Measurements from ENCODE around the gene KIRREL3. TPM values are rescaled to one million over a fixed set of nuclear protein-coding genes. Genes with fewer than 3 reads are reported as not detected.

The KIRREL3 gene
- polyA plus RNA-seq, 1 donor (not counting 4 experiments of a cell fraction or from before 2014, with no cell fraction given) = 0.04 TPM

- H3K79me2 ChIP-seq (ENCODE audit: control insufficient read depth, insufficient read depth, low read length) = no peaks in the 10 kb centered on the region
- no peak for FAIRE-seq
- TF ChIP-seq EZH2 (IDR thresholded peaks at IDR 0.05; ENCODE audit: low read length) = no peak
- H3K27ac ChIP-seq (ENCODE audit: control insufficient read depth, insufficient read depth, low read length) = no peak overlapping the region
- no peak for DNase-seq (ENCODE audit: low read depth, low spot score)
- H4K20me1 ChIP-seq (ENCODE audit: control insufficient read depth, extremely low read depth, insufficient read depth, low read length) = no peaks in the 10 kb centered on the region
- H3K9ac ChIP-seq (ENCODE audit: control insufficient read depth, extremely low read depth, insufficient read depth, low read length) = no peak overlapping the region
- no peaks in the 10 kb centered on the region for H3K36me3 ChIP-seq (ENCODE audit: control insufficient read depth in 2 of 2, extremely low read depth in 1 of 2, insufficient read depth in 2 of 2, low read length in 2 of 2)
- H3K9me1 ChIP-seq (ENCODE audit: control insufficient read depth, extremely low read depth, insufficient read depth, low read length) = no peaks in the 10 kb centered on the region
- H3K4me3 ChIP-seq (ENCODE audit: control insufficient read depth in 2 of 3, extremely low read depth in 1 of 3, insufficient read depth in 2 of 3, low read depth in 1 of 3, low read length in 3 of 3) = no peak overlapping the region
- H3K9me3 ChIP-seq (ENCODE audit: control insufficient read depth, low read depth, low read length) = no peaks in the 10 kb centered on the region
- no peaks in the 10 kb centered on the region for H3K27me3 ChIP-seq (ENCODE audit: control insufficient read depth, extremely low read depth, insufficient read depth, low read length)
- no peak overlapping the region for H2AFZ ChIP-seq (ENCODE audit: control insufficient read depth, low read length)
- H3K4me1 ChIP-seq (ENCODE audit: control insufficient read depth, extremely low read depth, insufficient read depth, low read length) = no peaks in the 10 kb centered on the region
- H3K4me2 ChIP-seq (ENCODE audit: control insufficient read depth, extremely low read depth, insufficient read depth, low read depth, low read length) = no peak overlapping the region
- dilution Hi-C loops (cut with MboI; ENCODE audit: extremely low pct_ligation_motif_present, low sequenced_read_pairs) = no loop called here
Measured at GRCh38 chr11:126978165-126978564, 22.4 kb downstream of the KIRREL3 start.

- no peak overlapping the region for H3K9ac ChIP-seq (ENCODE audit: control insufficient read depth, extremely low read depth, insufficient read depth, low read length)
Measured at GRCh38 chr11:126973051-126973450, 27.5 kb downstream of the KIRREL3 start.

More at GRCh38 chr11:126973051-126973450, 27.5 kb downstream of the KIRREL3 start:
- dilution Hi-C loops (cut with MboI; ENCODE audit: extremely low pct_ligation_motif_present, low sequenced_read_pairs) = no loop called here
- TF ChIP-seq, protein P1, sequence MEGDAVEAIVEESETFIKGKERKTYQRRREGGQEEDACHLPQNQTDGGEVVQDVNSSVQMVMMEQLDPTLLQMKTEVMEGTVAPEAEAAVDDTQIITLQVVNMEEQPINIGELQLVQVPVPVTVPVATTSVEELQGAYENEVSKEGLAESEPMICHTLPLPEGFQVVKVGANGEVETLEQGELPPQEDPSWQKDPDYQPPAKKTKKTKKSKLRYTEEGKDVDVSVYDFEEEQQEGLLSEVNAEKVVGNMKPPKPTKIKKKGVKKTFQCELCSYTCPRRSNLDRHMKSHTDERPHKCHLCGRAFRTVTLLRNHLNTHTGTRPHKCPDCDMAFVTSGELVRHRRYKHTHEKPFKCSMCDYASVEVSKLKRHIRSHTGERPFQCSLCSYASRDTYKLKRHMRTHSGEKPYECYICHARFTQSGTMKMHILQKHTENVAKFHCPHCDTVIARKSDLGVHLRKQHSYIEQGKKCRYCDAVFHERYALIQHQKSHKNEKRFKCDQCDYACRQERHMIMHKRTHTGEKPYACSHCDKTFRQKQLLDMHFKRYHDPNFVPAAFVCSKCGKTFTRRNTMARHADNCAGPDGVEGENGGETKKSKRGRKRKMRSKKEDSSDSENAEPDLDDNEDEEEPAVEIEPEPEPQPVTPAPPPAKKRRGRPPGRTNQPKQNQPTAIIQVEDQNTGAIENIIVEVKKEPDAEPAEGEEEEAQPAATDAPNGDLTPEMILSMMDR (optimal IDR thresholded peaks at IDR 0.05 in 1 of 3, IDR thresholded peaks at IDR 0.05 in 1 of 3, conservative IDR thresholded peaks at IDR 0.05 in 1 of 3; ENCODE audit: extremely low read depth in 1 of 3, insufficient read depth in 2 of 3, low read length in 3 of 3) = no peak
- no peak for TF ChIP-seq EZH2 (IDR thresholded peaks at IDR 0.05; ENCODE audit: low read length)
- Histone ChIP-seq H3K4me1 (ENCODE audit: control insufficient read depth, extremely low read depth, insufficient read depth, low read length) (peaks cover 8% of the 10 kb centered on the region), H3K27ac (ENCODE audit: control insufficient read depth, insufficient read depth, low read length) (no peak overlapping the region), H3K4me2 (ENCODE audit: control insufficient read depth, extremely low read depth, insufficient read depth, low read depth, low read length) (no peak overlapping the region), H3K9me1 (ENCODE audit: control insufficient read depth, extremely low read depth, insufficient read depth, low read length) (peaks cover 2% of the 10 kb centered on the region), H3K36me3 (ENCODE audit: control insufficient read depth in 2 of 2, extremely low read depth in 1 of 2, insufficient read depth in 2 of 2, low read length in 2 of 2) (no peaks in the 10 kb centered on the region), H3K4me3 (ENCODE audit: control insufficient read depth in 2 of 3, extremely low read depth in 1 of 3, insufficient read depth in 2 of 3, low read depth in 1 of 3, low read length in 3 of 3) (no peak overlapping the region), H3K79me2 (ENCODE audit: control insufficient read depth, insufficient read depth, low read length) (no peaks in the 10 kb centered on the region), H3K27me3 (ENCODE audit: control insufficient read depth, extremely low read depth, insufficient read depth, low read length) (no peaks in the 10 kb centered on the region), H2AFZ (ENCODE audit: control insufficient read depth, low read length) (no peak overlapping the region), H4K20me1 (ENCODE audit: control insufficient read depth, extremely low read depth, insufficient read depth, low read length) (no peaks in the 10 kb centered on the region), H3K9me3 (ENCODE audit: control insufficient read depth, low read depth, low read length) (no peaks in the 10 kb centered on the region)
- no peak for FAIRE-seq
- no peak for DNase-seq (ENCODE audit: low read depth, low spot score)
